ELR (cell line): ENCODE measurements around the gene ZFP2.

Experiments used
- DNase-seq: peaks from one replicate; pipeline ENCODE4 v3.0.0-alpha.2; 2015; ENCODE audit warnings: low read depth

ZFP2 gene

GRCh38 chr5:178981381-178981780, 85.7 kb downstream of the ZFP2 start:
- no peak for DNase-seq
